K562 treated with DMSO at 1 percent for 4 hours (cell line): ENCODE measurements around the gene MCU. TPM values are rescaled to one million over a fixed set of nuclear protein-coding genes. Genes with fewer than 3 reads are reported as not detected.

Experiments used
- total RNA-seq: library from RNA; unstranded; fragments of 300-600 nt; gene quantifications from 2 replicates; pipeline ENCODE4 v1.2.3, GENCODE V29; 2022; ENCODE audit not compliant: insufficient read depth

Gene MCU
- 15.3 and 16.8 TPM in 2 replicates for total RNA-seq

DNA sequence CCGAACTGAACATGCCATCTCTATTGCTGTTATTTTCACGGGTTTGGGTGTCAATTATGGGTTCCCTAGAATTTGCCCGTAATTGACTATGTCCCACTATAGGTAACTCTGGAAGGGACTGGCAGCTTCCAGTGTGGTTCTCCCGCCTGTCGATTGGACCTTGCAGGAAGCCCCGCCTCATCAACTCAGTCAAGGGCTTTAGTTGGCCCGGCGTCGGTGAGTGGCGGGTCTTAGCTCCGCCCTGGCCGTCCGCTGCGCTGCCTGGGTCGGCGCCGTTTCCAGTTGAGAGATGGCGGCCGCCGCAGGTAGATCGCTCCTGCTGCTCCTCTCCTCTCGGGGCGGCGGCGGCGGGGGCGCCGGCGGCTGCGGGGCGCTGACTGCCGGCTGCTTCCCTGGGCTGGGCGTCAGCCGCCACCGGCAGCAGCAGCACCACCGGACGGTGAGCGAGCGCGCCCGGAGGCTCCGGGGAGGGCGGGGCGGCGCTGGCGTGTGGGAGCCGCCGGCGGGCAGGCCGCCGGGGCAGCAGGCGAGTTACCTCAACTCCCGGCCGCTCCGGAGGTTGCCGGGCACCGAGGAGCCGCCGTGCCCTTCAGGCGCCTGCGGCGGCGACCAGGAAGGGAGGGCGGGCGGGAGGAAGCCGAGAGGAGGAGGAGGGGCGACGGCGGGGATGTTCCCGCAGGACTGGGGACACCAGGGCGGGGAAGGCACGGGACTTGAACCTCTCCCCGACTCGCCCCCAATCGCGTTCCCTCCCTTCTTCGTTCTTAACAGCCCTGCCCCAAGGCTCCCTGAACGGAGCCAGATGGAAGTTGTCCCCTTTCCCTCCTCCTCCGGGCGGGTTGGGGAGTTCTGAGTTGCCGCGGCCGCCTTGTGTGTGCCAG, at the start of gene MCU:
Gene MCU, plus strand, starts transcription at position 281 of the 881 bp plus-strand sequence. Its CDS starts 9 bp downstream, at position 290.

GRCh38 chr10:72893136-72893798, 201.3 kb downstream of the MCU start, which contains the start of gene OIT3:
Gene OIT3 (plus strand): TSS chr10:72893739. CDS start chr10:72893799, 60 bp downstream.

Other genes starting within 250 kb of the MCU start
- 60.6 and 66.2 TPM in 2 replicates for gene MICU1, start 66.1 kb upstream of the MCU start, total RNA-seq
- 0.85 TPM in 1 of 2 replicates, not detected in the other for gene OIT3, start 201.6 kb downstream of the MCU start, total RNA-seq